Measurements from ENCODE around the gene CUL4A. TPM values are rescaled to one million over a fixed set of nuclear protein-coding genes. Genes with fewer than 3 reads are reported as not detected.

CUL4A gene
- total and polyA plus RNA-seq, 7 donors, result 75.4 to 180 (median 135) TPM

GRCh38 chr13:113283904-113284303, 74.5 kb downstream of the CUL4A start:
- no peaks in the 10 kb centered on the region for H3K9me3 ChIP-seq
- no peaks in the 10 kb centered on the region for H3K36me3 ChIP-seq (ENCODE audit: insufficient read depth in 1 of 2, low read depth in 1 of 2)
- ATAC-seq (no peak), DNase-seq (no peak)
- 81 to 89% (median 84%) methylated on average over 8 of the region's 8 CpGs for WGBS, 3 donors
- H3K4me1 ChIP-seq, result no peaks in the 10 kb centered on the region
- no peak for TF ChIP-seq CTCF (IDR thresholded peaks at IDR 0.05)
- no peaks in the 10 kb centered on the region for H3K27me3 ChIP-seq (ENCODE audit: insufficient read depth in 3 of 3, low read length in 2 of 3)
- no peak overlapping the region for H3K4me3 ChIP-seq
- no peak overlapping the region for H3K27ac ChIP-seq
- intact Hi-C loops (cut with DNase I), result no loop called here

- no peaks in the 10 kb centered on the region for H3K9me3 ChIP-seq
- 42 to 59% (median 56%) methylated on average over 5 of the region's 5 CpGs for WGBS, 3 donors
- ATAC-seq, result peak in 3 of 4 donors; percentile 30 to 39 (median 34)
- H3K4me3 ChIP-seq, result no peak overlapping the region
- H3K4me1 ChIP-seq, result peaks cover 6% of the 10 kb centered on the region
- no peaks in the 10 kb centered on the region for H3K36me3 ChIP-seq (ENCODE audit: insufficient read depth in 1 of 2, low read depth in 1 of 2)
- H3K27ac ChIP-seq, result no peak overlapping the region
- intact Hi-C loops (cut with DNase I), result no loop called here
- H3K27me3 ChIP-seq (ENCODE audit: insufficient read depth in 3 of 3, low read length in 2 of 3), result no peaks in the 10 kb centered on the region
- DNase-seq, result no peak
- no peak for TF ChIP-seq CTCF (IDR thresholded peaks at IDR 0.05)
These were observed 79.5 kb downstream of the CUL4A start for GRCh38 chr13:113288880-113289279.

- H3K9me3 ChIP-seq, result no peaks in the 10 kb centered on the region
- peak overlapping the region; percentile 92 for H3K27ac ChIP-seq
- no peaks in the 10 kb centered on the region for H3K27me3 ChIP-seq (ENCODE audit: insufficient read depth in 3 of 3, low read length in 2 of 3)
- DNase-seq (no peak), ATAC-seq (no peak)
- no peak overlapping the region for H3K4me3 ChIP-seq
- intact Hi-C loops (cut with DNase I), result loop anchor here in 1 of 2 donors (10.0 kb wide), 1 partner anchor 164 kb away; the partner anchor contains the start of gene ADPRHL1
- H3K4me1 ChIP-seq, result peaks cover 12% of the 10 kb centered on the region
- H3K36me3 ChIP-seq (ENCODE audit: insufficient read depth in 1 of 2, low read depth in 1 of 2), result no peaks in the 10 kb centered on the region
- TF ChIP-seq CTCF (IDR thresholded peaks at IDR 0.05), result no peak
- 64 to 74% (median 71%) methylated on average over 2 of the region's 2 CpGs for WGBS, 3 donors
These were observed 81.7 kb downstream of the CUL4A start for GRCh38 chr13:113291129-113291528.

GRCh38 chr13:113292021-113292862, 82.8 kb downstream of the CUL4A start:
- 3 to 8% (median 5%) methylated on average over 22 of the region's 22 CpGs for WGBS, 3 donors
- ATAC-seq, result peak; percentile 63 to 74 (median 66)
- Histone ChIP-seq H3K27ac (peak overlapping the region; percentile 92), H3K36me3 (ENCODE audit: insufficient read depth in 1 of 2, low read depth in 1 of 2) (no peaks in the 10 kb centered on the region), H3K4me3 (peak overlapping the region; percentile 62), H3K4me1 (peaks cover 14% of the 10 kb centered on the region), H3K9me3 (no peaks in the 10 kb centered on the region), H3K27me3 (ENCODE audit: insufficient read depth in 3 of 3, low read length in 2 of 3) (no peaks in the 10 kb centered on the region)
- no peak for TF ChIP-seq CTCF (IDR thresholded peaks at IDR 0.05)
- intact Hi-C loops (cut with DNase I), result loop anchor here in 1 of 2 donors (10.0 kb wide), 1 partner anchor 163 kb away; the partner anchor contains the start of gene ADPRHL1
- peak; percentile 66 to 80 for DNase-seq
